ENCODE measurements around the gene PARP2. TPM values are rescaled to one million over a fixed set of nuclear protein-coding genes. Genes with fewer than 3 reads are reported as not detected.
"Not testable (repeated sequence)": the region's sequence is repeated elsewhere in the genome, so short reads cannot be mapped to it uniquely, and the experiment has no call there.

The PARP2 gene
- total RNA-seq, 1 experiment from 2014 or later: 28.6 TPM

DNA sequence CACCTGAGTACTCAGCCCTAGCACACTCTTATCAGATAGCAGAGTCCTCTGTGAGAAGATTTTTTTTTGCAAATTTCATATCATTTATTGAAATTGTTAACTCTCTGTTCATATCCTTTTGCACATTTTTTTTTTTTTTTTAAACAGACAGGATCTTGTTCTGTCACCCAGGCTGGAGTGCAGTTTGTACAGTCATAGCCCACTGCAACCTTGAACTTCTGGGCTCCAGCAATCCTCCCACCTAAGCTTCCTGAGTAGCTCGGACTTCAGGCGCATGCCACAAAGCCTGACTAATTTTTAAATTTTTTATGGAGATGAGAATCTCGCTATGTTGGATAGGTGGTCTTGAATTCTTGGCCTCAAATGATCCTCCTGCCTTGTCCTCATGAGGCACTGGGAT is 4.3 kb downstream of the PARP2 start:
- intact Hi-C loops (cut with micrococcal nuclease; ENCODE audit: unreplicated experiment): no loop called here
- Mint-ChIP-seq H3K9me3 (ENCODE audit: low read depth, unreplicated experiment) (no peaks in the 10 kb centered on the region), H3K4me3 (ENCODE audit: low read depth, unreplicated experiment) (no peak overlapping the region), H3K27ac (ENCODE audit: unreplicated experiment) (no peak overlapping the region), H3K4me1 (ENCODE audit: low read depth, unreplicated experiment) (peaks cover 7% of the 10 kb centered on the region), H3K36me3 (ENCODE audit: insufficient read depth, unreplicated experiment) (peaks cover 56% of the 10 kb centered on the region), H3K27me3 (ENCODE audit: unreplicated experiment) (no peaks in the 10 kb centered on the region)
- CTCF ChIA-PET: no interaction called here
- no TSS peak for BruUV-seq (replicated peaks)
- TF ChIP-seq, protein P1, sequence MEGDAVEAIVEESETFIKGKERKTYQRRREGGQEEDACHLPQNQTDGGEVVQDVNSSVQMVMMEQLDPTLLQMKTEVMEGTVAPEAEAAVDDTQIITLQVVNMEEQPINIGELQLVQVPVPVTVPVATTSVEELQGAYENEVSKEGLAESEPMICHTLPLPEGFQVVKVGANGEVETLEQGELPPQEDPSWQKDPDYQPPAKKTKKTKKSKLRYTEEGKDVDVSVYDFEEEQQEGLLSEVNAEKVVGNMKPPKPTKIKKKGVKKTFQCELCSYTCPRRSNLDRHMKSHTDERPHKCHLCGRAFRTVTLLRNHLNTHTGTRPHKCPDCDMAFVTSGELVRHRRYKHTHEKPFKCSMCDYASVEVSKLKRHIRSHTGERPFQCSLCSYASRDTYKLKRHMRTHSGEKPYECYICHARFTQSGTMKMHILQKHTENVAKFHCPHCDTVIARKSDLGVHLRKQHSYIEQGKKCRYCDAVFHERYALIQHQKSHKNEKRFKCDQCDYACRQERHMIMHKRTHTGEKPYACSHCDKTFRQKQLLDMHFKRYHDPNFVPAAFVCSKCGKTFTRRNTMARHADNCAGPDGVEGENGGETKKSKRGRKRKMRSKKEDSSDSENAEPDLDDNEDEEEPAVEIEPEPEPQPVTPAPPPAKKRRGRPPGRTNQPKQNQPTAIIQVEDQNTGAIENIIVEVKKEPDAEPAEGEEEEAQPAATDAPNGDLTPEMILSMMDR (IDR thresholded peaks at IDR 0.05; ENCODE audit: unreplicated experiment): no peak
- no peak for DNase-seq

DNA sequence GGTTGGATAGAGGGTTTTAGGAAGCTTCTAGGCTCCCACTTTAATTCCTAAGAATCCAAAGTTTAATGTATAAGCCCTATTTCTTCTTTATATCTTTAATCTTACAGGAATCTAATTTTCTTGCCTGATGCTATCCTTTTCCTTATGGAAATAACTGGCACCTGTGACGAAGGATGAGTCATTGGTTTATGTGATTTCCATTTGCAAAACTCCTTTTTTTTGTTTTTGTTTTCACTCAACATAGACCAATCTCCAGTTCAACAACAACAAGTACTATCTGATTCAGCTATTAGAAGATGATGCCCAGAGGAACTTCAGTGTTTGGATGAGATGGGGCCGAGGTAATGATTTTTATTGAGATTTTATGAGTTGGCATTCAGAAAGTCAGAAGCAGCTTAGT is 6.8 kb downstream of the PARP2 start:
- H3K36me3 Mint-ChIP-seq (ENCODE audit: insufficient read depth, unreplicated experiment): peaks cover 57% of the 10 kb centered on the region
- no peak for DNase-seq
- H3K27ac Mint-ChIP-seq (ENCODE audit: unreplicated experiment): no peak overlapping the region
- H3K27me3 Mint-ChIP-seq (ENCODE audit: unreplicated experiment): no peaks in the 10 kb centered on the region
- TF ChIP-seq, protein P1 (IDR thresholded peaks at IDR 0.05; ENCODE audit: unreplicated experiment): no peak
- BruUV-seq (replicated peaks): no TSS peak
- intact Hi-C loops (cut with micrococcal nuclease; ENCODE audit: unreplicated experiment): no loop called here
- H3K4me1 Mint-ChIP-seq (ENCODE audit: low read depth, unreplicated experiment): peaks cover 6% of the 10 kb centered on the region
- no peak overlapping the region for H3K4me3 Mint-ChIP-seq (ENCODE audit: low read depth, unreplicated experiment)
- CTCF ChIA-PET: interaction anchor here (0.5 kb wide), 1 partner anchor 35 kb away, joined by 3 read pairs; no protein-coding TSS in a partner anchor
- H3K9me3 Mint-ChIP-seq (ENCODE audit: low read depth, unreplicated experiment): no peaks in the 10 kb centered on the region

DNA sequence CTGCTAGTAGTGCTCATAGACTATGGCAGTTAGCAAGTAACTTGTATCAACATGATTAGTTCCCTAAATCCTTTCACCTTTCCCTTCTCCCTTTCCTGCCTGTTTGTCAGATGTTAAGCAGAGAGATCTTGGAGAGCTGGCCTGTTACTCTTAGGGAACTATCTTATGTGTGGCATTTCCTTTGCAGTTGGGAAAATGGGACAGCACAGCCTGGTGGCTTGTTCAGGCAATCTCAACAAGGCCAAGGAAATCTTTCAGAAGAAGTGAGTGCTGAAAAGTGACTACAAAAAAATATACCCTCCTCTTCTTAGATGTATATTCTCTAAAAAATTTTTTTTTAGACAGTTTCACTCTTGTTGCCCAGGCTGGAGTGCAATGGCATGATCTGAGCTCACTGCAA is 7.4 kb downstream of the PARP2 start:
- TF ChIP-seq, protein P1 (IDR thresholded peaks at IDR 0.05; ENCODE audit: unreplicated experiment): no peak
- Mint-ChIP-seq H3K27ac (ENCODE audit: unreplicated experiment) (no peak overlapping the region), H3K4me1 (ENCODE audit: low read depth, unreplicated experiment) (peaks cover under 1% of the 10 kb centered on the region), H3K36me3 (ENCODE audit: insufficient read depth, unreplicated experiment) (peaks cover 56% of the 10 kb centered on the region), H3K9me3 (ENCODE audit: low read depth, unreplicated experiment) (no peaks in the 10 kb centered on the region), H3K4me3 (ENCODE audit: low read depth, unreplicated experiment) (no peak overlapping the region), H3K27me3 (ENCODE audit: unreplicated experiment) (no peaks in the 10 kb centered on the region)
- no peak for DNase-seq
- CTCF ChIA-PET: interaction anchor here (0.5 kb wide), 1 partner anchor 34 kb away, joined by 3 read pairs; no protein-coding TSS in a partner anchor
- intact Hi-C loops (cut with micrococcal nuclease; ENCODE audit: unreplicated experiment): no loop called here
- no TSS peak for BruUV-seq (replicated peaks)

DNA sequence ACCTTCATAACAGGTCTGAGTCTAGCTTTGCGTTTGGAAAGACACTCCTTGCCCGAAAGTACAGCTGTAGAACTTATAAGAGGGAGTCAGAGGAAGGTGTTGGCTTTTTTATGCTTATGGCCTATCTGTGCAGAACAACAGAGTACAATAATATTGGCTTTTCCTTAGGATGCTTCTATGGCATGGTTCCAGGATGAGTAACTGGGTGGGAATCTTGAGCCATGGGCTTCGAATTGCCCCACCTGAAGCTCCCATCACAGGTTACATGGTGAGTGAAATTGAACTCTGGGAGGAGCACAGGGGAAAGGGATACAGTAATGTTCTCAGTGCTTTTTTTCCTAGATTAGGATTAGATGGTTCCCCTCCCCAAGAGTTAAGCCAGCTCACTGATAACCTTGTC is 13.0 kb downstream of the PARP2 start:
- CTCF ChIA-PET: no interaction called here
- no peaks in the 10 kb centered on the region for H3K9me3 Mint-ChIP-seq (ENCODE audit: low read depth, unreplicated experiment)
- H3K36me3 Mint-ChIP-seq (ENCODE audit: insufficient read depth, unreplicated experiment): peaks cover 47% of the 10 kb centered on the region

DNA sequence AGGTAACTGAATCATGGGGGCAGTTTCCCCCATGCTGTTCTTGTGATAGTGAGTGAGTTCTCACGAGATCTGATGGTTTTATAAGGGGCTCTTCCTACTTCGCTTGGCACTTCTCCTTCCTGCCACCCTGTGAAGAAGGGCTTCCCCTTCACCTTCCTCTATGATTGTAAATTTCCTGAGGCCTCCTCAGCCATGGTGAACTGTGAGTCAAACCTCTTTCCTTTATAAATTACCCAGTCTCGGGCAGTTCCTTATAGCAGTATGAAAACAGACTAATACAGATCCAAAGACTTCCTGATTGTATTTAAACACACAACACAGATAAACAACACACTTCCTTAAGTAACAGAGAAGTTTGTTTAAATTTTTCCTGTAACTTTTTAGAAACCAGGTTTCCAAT is 15.0 kb downstream of the PARP2 start:
- DNase-seq; CTCF ChIA-PET; H3K27ac Mint-ChIP-seq (ENCODE audit: unreplicated experiment); H3K4me1 Mint-ChIP-seq (ENCODE audit: low read depth, unreplicated experiment); H3K27me3 Mint-ChIP-seq (ENCODE audit: unreplicated experiment); BruUV-seq (replicated peaks); intact Hi-C loops (cut with micrococcal nuclease; ENCODE audit: unreplicated experiment); H3K4me3 Mint-ChIP-seq (ENCODE audit: low read depth, unreplicated experiment); H3K9me3 Mint-ChIP-seq (ENCODE audit: low read depth, unreplicated experiment): not testable (repeated sequence)
- H3K36me3 Mint-ChIP-seq (ENCODE audit: insufficient read depth, unreplicated experiment): peaks cover 30% of the 10 kb centered on the region

More for the DNA sequence above, 13.0 kb downstream of the PARP2 start:
- no peaks in the 10 kb centered on the region for H3K27me3 Mint-ChIP-seq (ENCODE audit: unreplicated experiment)
- H3K4me1 Mint-ChIP-seq (ENCODE audit: low read depth, unreplicated experiment): no peaks in the 10 kb centered on the region
- intact Hi-C loops (cut with micrococcal nuclease; ENCODE audit: unreplicated experiment): no loop called here
- no peak overlapping the region for H3K27ac Mint-ChIP-seq (ENCODE audit: unreplicated experiment)
- TF ChIP-seq, protein P1 (IDR thresholded peaks at IDR 0.05; ENCODE audit: unreplicated experiment): no peak
- no TSS peak for BruUV-seq (replicated peaks)
- DNase-seq: no peak
- H3K4me3 Mint-ChIP-seq (ENCODE audit: low read depth, unreplicated experiment): no peak overlapping the region

Data from Calu3 (cell line).